Esophagus muscularis mucosa (tissue), 3 donors: ENCODE data around the gene CALD1.

Experiments used
- POLR2AphosphoS5 ChIP-seq, 2 donors: sonication (generic); formaldehyde crosslinking; IDR thresholded peaks; one replicate each; pipeline ENCODE4 v1.6.1; 2017; ENCODE audit warnings: antibody characterized with exemption in 2 of 2
- TF ChIP-seq, protein P1 (sequence below), 3 experiments: fragments of 200-600 bp in 2 of 3; fragments of 450-650 bp in 1 of 3; sonication (generic) in 2 of 3; IDR thresholded peaks; one replicate each; pipeline ENCODE4 v1.5.1; 2017 to 2019; ENCODE audit warnings: antibody characterized with exemption in 3 of 3, mild to moderate bottlenecking in 2 of 3, moderate library complexity in 1 of 3

DNA sequence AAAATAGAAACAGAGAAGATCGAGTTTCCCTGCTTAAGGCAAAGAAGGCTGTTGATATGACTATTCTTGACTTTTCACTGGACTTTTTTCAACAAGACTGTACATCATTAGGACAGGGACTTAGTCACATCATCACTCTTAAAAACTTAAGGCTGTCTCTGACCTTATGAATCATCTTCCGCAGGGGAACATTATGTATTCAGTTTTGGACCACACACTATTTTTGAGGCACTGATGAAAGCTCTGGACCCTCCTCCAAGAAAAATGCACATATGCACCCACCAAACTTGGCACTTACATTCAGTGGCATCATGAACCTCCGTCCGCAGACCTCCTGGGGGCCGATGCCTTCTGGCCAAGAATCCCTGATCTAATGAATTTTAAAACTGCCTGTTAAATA lies 96.4 kb downstream of the CALD1 start:
- peak in 1 of 2 donors; percentile 83 for TF ChIP-seq POLR2AphosphoS5 (IDR thresholded peaks at IDR 0.05)
- TF ChIP-seq, protein P1, sequence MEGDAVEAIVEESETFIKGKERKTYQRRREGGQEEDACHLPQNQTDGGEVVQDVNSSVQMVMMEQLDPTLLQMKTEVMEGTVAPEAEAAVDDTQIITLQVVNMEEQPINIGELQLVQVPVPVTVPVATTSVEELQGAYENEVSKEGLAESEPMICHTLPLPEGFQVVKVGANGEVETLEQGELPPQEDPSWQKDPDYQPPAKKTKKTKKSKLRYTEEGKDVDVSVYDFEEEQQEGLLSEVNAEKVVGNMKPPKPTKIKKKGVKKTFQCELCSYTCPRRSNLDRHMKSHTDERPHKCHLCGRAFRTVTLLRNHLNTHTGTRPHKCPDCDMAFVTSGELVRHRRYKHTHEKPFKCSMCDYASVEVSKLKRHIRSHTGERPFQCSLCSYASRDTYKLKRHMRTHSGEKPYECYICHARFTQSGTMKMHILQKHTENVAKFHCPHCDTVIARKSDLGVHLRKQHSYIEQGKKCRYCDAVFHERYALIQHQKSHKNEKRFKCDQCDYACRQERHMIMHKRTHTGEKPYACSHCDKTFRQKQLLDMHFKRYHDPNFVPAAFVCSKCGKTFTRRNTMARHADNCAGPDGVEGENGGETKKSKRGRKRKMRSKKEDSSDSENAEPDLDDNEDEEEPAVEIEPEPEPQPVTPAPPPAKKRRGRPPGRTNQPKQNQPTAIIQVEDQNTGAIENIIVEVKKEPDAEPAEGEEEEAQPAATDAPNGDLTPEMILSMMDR (IDR thresholded peaks at IDR 0.05): no peak
